Inflammatory macrophage treated with lipopolysaccharide for 1 hour (primary cell): ENCODE data around the gene EZR.

Source experiments
- DNase-seq, 2 donors: peaks; one replicate each; pipeline ENCODE4 v3.0.0-alpha.2; 2020 to 2022

The EZR gene

GRCh38 chr6:158717341-158718330, 101.5 kb downstream of the EZR start:
- no peak for DNase-seq
